Measurements from ENCODE around the gene DAAM2.

Gene DAAM2

GRCh38 chr6:39820553-39820952, 28.4 kb downstream of the DAAM2 start:
- DNase-seq = no peak

GRCh38 chr6:39821046-39821740, 29.0 kb downstream of the DAAM2 start:
- no peak for DNase-seq

- DNase-seq = no peak
Measured at GRCh38 chr6:39821742-39822532, 29.8 kb downstream of the DAAM2 start.

DNA sequence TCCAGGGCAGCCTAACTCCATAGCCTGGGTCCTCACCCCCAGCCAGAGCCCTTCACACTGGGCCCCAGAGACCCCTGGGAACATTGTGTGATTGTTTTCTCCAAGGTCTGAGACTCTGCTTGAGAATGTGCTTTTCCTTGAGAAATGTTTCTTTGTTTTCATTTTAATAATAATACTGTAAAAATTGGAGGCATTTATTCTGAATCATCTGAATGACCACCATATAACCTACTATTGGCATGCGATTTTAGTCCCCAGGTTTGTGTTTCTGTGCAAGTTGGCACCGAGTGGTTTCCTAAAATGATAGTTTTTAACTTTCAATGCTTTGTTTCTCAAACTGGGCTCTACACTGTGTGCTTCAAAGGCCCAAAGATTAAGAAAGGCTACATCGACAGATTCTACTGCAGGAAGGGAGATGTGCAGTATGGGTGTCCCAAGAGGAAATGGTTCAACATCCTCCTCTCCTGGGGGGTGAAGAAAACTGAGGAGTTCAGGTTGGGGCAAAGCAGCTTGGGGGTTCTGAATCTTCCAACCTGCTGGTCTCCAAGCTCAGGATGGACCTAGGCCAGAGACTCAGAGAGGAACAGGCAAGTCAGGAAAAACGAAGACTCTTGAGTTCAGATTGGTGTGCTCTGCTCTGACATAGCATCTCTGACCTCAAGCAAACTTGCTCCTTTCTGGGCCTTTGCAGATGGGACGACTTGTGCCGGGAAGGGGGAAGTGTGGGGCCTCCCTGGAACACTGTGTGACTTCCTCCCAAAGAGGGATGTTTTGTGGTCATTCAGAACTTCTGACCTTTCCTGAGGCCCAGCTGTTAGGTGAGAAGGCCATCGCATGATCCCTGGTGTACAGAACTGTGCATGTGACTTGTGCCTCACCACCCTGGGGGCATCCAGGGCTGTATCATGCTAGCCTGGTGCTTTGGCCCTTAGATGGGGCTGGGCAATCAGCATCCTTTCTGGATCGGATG, 31.0 kb downstream of the DAAM2 start:
- no peak for DNase-seq

GRCh38 chr6:39824030-39824926, 32.1 kb downstream of the DAAM2 start:
- no peak for DNase-seq

DNA sequence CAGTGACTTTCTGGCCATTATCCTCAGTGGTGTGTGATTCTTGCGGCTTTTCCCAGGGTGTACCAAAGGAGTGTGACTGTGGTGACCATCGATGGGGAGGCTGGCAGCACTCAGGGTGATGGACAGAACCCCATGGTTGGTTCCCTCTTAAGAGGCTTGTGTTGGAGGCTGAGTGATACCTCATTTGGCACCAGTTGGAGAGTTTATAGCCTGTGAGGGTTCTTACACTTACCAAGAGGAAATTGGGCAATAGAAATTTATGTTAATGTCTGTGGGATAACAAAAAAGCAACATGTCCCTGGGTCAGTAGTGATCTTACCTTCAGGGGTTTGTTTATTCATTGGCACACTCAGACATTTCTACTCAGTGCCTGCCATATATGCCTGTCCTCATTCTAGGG, 37.2 kb downstream of the DAAM2 start:
- no peak for DNase-seq

DNA sequence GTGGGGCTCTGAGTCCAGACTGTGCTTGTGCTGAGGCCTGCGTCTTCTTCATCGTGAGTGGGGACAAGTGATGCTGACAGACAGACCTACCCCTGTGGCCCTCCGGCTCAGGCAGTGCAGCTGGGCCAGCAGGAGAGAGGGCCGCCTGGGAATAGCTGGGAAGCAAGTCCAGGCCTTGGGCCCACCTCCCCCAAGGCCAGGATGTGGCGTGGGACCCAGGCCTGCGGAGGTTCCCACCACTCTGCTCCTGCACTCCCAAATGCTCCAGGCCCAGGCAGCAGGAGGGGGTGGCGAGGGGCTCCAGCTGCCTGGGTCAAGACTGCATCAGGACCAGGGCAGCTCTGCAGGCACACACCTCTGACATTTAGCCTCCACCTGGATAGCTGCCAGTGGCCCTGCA, 38.3 kb downstream of the DAAM2 start:
- DNase-seq = no peak

GRCh38 chr6:39831701-39832100, 39.5 kb downstream of the DAAM2 start:
- no peak for DNase-seq

GRCh38 chr6:39834278-39834677, 42.1 kb downstream of the DAAM2 start:
- no peak for DNase-seq

DNA sequence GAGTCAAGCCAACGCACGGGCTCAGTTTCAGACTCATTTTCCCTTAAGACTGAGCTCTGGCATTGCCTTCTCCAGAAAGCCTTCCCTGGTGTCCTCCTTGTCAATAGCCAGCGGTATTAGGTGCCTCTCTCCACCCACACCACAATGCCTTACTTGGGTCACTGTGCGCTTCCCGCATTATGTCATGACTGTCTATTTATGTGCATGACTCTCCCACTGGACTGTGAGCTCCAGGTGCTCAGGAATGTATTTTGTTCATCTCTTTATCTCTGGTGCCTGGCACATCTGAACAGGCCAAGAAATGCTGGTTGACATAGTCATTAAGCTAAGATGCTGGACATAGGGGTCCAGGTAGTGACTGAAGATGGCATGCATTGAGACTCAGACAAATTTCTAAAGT, 42.7 kb downstream of the DAAM2 start:
- DNase-seq = no peak

DNA sequence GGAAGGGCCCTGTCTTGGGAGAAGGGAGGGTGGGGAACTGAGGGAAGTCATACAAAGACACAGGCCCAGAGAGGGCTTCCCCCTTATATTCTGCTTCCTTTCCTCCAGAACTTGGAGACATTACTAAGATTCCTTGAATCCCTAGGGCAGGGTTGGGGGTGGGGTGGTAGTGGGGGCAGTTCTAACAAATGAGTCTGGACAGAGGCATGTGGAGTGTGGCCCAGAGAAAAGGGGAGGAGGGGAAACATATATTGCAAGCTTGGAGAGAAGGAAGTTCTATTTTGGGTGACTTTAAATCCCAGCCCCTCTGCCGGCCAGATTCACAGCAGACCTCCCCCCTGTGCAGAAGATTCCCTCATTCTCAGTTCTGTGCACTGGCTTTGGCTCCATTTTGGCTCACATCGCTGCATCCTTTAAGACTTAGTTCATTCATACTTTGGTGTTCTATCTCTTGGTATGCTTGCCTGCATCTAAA, 43.7 kb downstream of the DAAM2 start:
- DNase-seq = no peak

DNA sequence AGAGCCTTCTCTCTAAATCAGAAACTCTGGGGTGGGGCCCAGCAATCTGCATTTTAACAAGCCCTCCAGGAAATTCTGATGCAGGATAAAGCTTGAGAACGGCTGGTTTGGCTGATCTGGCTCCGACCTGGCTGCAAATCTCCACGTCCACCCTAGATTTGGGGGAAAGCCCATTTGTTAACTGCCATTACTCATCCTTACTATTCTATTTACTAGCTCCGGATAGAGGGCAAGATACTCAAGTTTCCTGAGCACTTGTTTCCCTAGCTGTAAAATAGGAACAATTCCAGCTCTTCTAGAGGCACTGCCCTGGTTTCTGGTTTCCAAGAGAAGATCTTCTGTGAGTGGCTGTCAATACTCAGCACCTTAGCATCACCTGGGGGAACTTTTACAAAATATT, 44.4 kb downstream of the DAAM2 start:
- DNase-seq = no peak

DNA sequence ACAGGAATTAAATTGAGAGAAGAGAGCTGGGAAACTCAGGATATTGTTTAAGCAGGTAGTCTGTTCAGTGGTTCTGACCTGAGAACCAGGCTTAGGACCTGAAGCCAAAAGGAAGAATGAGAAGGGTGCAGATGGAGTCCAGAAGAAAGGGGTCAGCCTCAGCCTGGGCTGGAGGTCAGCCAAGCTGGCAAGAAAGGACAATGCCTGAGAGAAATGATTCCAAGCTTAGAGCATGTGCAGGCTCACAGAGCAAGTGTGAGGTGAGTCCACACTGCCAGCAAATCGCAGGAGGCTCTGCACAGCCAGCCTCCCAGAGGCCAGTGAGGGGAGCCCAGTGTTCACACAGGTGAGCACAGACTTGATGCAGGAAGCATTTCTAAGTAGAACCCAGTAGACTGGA, 47.3 kb downstream of the DAAM2 start:
- DNase-seq = no peak

DNA sequence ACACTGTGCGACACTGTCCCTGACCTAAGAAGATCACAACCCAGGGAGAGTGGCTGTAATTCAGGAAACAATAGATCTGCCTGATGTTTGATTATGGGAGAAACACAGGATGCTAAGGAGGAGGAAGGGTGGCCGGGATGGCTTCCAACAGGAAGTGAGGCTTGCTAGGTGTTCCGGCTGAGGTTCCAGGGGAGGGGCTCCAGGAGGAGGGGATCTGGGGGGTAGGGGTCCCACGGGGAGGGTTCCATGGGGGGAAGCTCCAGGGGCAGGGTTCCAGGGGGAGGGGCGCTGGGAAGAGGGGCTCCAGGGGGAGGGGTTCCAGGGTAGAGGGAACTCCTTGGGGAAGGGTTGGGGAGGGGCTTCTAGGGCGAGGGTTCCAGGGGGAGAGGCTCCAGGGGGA, 48.6 kb downstream of the DAAM2 start:
- DNase-seq = no peak

- DNase-seq = no peak
Measured at GRCh38 chr6:39841291-39841690, 49.1 kb downstream of the DAAM2 start.

DNA sequence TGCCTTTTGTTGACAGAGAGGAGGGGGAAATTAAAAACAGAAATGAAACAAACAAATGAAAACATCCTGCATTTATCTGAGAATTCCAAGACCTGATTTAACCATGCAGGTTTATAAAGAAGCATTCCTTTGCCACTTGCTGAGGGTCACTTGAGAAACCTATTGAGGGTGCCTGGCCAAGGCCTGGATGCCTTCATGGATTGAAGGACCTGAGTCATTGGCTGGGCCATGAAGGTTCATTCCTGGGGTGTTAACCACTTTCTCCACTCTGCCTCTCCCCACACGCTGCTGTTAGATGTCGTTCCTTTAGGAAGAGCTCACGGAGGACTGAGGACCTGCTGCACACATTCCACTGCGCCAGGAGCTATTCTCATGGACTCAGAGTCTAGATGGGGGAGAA, 49.7 kb downstream of the DAAM2 start:
- DNase-seq = no peak

DNA sequence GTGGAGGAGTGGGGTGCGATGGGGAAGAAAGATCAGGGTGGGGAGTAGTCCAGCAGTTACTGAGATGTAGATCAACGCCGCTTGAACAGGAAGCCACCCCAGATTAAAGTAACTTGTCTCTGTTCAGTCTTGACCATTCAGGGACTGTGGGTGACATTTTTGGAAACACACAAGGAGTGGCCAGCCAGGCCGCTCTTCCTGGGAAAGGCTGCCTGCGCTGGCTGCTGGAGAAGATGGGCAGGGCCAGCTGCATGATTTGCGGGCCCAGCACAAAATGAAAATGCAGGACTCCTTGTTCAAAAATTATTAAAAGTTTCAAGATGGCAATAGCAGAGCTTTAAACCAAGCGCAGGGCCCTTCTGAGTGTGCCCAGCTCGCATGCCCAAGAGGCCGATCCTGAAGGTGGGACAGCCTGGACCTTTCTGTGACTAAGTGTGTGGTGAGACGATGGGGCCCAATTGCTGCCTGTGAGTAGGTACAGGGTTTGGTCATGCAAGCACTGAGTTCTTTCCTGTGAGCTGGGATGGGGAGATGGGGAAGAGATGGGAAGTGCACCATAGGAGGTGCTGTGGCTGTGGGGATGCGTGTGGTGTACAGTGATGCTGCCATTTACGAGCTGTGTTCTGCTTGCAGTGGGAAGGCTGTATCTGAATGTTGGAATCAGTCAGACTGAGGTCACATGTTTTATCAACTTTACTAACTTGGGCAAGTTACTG, 51.3 kb downstream of the DAAM2 start:
- no peak for DNase-seq

DNA sequence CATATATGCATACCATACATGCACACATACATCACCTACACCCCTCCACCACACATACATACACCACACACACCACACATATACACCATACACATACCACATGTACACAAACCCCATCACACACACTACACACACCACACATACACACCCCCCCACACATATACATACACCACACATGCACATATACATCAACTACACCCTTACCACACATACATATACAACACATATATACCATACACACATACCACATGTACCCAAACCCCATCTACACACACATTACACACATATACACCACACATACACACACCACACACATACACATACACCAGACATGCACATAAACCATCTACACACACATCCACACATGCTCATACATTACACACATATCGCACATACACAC, 52.7 kb downstream of the DAAM2 start:
- DNase-seq = no peak

- DNase-seq = no peak
Measured at GRCh38 chr6:39847221-39847620, 55.0 kb downstream of the DAAM2 start.

DNA sequence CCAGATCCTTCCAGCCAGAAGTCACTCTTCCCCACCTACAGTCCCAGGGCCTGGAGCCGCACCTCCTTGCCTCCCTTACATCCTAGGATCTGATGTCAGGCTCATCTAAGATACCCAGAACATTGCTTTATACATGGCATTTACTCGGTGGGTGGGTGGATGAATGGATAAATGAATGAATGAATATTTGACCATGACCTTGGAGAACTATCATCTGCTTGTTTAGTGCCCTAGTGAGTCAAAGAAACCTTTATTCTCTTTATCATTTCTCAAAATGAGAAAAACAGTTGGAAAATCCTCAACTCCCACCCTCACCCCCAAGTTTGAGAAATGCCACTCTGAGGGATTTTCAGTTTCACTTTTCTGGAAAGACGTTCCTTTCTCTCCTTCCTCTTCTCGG, 56.0 kb downstream of the DAAM2 start:
- no peak for DNase-seq

DNA sequence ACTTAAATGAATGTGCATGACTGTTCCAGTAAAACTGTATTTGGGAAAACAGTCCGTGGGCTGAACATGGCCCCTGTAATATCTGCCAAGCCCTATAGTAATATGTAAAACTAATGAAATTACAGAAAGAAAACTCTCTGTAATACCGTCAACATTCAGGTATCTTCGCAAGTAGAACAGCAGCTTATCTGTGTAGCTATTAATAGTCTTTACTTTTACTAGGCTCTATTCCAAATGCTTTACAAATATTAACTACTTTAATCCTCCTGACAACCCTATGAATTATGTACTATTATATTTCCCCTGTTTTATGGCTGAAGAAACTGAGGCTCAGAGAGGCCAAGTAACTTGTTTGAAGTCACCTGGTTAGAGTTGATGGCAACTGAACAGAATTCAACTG, 57.1 kb downstream of the DAAM2 start:
- DNase-seq = no peak

GRCh38 chr6:39849764-39850163, 57.6 kb downstream of the DAAM2 start:
- DNase-seq = no peak

Data from activated CD4-positive, alpha-beta T cell treated with anti-CD3 and anti-CD28 coated beads, Interleukin-2, amount 50 U/mL, for 1 hour (primary cell).